ENCODE measurements around the gene COL4A3.
"Not testable (repeated sequence)": the region's sequence is repeated elsewhere in the genome, so short reads cannot be mapped to it uniquely, and the experiment has no call there.

Gene COL4A3

DNA sequence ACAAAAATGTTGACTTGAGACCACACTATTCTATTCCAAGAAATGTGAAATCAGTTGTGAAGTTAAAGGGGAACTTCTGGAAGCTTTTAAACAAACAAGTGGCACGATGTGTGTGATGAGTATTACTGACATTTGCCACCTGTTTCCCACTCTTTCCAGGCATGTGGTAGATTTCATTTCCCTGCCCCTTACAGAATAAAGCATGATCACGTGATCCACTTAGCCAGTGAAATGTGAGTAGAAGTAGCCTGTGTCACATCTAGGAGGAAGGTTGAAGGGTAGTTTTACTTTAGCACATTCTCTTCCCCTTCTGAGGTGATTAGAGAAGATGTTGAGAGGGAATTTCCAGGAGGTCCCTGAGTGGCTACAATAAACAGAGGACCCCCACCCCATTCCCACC is 4.3 kb upstream of the COL4A3 start:
- DNase-seq, result no peak

DNA sequence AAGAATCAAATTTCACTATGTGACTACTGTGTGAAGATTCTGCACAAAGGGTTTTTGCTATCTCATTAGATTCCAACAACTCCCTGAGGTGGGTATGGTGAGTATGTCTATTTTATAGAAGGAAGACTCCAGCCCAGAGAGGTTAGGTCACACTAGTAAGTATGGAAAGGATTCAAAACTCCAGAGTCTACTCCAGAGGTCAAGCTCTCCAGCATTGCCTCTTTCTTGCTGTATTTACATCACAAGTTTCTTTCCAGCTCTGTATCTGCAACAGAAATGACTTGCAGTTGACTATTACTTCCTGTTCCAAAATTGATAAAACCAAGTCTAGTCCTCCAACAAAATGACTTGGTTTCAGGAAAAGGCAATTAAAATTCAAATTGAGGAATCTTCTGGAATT is 2.5 kb upstream of the COL4A3 start:
- DNase-seq, result no peak

DNA sequence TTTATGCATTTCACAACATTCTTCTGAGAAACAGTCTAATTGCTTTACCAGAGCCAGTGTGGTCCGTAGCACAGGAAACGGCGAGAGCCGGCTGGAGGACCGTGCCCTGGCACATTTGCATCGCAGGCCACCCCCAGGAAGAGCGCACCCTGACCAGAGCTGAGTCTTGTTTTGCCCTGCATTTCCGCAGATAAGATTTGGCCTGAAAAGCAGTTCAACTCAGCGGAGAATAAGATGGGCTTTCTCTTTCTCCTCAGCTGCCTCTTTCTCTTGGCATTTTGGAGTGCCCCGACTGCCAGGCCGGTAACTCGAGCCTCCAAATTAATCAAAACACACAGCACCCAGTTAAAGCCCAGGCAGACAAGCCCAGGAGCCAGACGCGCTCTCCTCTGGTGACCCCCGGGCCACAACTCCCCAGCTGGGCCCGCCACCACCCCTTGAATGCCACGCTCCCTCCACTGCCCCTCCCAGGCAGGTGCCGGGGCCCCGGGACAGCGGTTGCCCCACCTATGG is 883 bp upstream of the COL4A3 start:
- DNase-seq, result no peak

DNA sequence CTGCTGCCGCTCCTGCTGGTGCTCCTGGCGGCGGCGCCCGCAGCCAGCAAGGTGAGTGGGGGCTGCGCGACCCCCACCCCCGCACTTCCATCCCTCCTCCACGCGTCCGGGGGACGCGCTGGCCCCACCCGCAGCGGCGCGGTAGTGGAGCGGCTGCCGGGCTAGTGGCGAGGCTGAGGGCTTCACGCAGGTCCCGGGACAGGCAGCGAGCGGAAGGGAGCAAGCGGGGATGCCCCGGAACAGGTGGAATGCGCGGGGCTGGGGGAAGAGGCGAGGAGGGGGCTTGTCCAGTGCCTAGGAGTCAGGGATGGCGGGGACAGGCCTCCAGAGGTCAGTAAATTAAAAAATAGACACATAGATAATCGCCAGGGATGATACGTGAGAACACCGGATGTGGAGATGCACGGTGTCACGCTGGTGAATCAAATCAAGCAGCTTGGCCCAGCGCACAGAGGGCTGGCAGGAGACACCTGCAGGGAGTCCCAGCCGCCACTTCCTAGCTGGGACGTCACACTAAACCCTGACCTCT is 403 bp downstream of the COL4A3 start:
- DNase-seq, result no peak

DNA sequence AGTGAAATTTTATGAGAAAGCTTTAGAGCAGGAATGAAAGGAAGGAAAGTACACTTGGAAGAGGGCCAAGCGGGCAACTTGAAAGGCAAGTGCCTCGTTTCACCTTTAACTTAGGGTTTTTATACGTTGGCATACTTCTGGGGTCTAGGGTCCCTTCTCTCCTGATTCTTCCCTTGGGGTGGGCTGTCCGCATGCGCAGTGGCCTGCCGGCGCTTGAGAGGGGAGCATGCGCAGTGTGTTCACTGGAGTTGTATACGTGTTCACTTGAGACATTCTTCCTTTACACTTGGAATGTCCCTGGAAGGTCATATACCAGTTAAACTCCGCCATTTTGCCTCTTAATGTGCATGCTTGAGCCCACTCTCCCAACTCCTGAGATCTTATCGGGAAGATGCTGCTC is 7.4 kb downstream of the COL4A3 start:
- not testable (repeated sequence) for DNase-seq

DNA sequence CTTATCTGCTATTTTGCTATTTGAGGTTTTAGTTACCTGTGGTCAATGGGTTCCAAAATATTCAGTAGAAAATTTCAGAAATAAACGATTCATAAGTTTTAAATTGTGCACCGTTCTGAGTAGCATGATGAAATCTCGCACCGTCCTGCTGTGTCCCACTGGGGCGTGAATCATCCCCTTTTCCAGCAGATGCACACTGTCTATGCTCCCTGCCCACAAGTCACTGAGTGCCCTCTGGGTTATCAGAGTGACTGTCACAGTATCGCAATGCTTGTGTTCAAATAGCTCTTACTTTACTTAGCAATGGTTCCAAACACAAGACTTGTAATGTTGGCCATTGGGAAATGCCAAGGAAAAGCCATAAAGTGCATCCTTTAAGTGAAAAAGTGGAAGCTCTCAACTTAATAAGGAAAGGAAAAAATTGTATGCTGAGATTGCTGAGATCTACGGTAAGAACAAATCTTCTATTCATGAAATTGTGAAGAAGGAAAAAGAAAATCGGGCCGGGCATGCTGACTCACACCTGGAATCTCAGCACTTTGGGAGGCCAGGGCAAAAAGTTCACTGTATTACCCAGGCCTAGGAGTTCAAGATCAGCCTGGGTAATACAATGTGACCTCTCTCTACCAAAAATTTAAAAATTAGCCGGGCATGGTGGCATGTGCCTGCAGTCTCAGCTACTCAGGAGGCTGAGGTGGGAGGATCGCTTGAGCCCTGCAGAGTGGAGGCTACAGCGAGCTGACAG is 13.3 kb downstream of the COL4A3 start:
- DNase-seq, result no peak

DNA sequence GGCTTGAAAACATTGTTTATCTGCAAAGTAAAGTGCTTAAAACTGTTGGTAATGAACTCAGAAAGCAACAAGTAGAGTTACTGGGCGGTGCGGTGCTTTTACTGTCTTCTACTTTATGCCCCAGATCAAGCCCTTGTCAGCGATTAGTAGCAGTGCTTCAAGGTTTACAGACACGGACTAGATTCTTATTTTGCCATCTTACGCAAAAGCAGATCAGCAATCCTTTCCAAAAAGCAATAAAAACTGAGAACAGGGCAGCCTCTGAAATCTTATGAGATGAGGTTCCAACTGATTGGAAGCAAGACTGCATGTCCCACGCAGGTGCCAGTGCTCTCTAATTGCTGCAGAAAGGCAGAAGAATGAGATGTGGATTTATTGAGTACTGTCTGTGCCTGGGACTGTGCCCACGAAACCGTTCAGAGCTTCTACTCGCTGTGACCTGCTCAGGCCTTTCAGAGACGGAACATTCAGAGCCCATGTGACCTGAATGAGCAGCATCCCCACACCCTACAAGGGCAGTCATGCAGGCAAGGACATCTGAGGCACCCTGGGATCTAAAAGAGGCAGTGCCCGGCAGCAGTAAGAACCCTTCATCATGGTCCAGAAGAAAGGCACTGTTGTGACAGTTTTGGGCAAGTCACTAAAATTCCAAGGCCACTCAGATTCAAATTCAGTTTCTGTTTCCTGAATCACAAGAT is 15.7 kb downstream of the COL4A3 start:
- no peak for DNase-seq

DNA sequence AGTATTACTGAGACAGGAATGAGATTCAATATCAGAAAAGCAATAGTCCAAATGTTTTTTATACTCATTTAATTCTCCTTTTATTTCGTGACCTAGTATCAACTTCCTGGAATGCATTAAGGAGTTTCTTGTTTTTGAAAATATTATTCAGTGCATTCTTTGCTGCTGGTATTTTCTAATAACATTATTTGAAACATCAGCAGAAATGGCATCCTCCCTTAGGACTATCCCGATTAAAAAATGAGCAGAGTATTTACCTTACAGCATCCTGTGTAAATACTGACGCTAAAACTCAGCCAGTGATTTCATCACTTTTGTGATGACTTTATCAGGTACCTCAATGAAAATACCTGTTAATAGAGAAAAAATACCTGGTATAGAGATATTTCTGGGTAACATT is 16.3 kb downstream of the COL4A3 start:
- DNase-seq, result no peak

DNA sequence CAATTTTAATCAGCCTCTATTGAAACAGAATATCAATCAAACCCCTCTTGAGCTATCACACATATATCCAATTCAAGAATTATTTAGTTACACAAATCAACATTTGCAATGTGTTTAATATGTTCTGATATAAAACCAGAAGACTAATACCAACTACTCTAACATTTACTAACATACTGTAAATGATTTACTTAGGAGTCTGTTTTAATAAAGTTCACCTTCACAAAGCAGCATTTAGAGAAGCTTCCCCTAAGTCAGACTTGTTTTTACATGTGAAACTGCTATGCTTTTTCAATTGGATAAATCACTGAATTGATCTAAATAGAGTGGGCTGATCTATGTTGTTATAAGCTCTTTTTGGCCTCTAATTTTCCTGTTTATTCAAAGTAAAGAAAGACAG is 18.3 kb downstream of the COL4A3 start:
- no peak for DNase-seq

DNA sequence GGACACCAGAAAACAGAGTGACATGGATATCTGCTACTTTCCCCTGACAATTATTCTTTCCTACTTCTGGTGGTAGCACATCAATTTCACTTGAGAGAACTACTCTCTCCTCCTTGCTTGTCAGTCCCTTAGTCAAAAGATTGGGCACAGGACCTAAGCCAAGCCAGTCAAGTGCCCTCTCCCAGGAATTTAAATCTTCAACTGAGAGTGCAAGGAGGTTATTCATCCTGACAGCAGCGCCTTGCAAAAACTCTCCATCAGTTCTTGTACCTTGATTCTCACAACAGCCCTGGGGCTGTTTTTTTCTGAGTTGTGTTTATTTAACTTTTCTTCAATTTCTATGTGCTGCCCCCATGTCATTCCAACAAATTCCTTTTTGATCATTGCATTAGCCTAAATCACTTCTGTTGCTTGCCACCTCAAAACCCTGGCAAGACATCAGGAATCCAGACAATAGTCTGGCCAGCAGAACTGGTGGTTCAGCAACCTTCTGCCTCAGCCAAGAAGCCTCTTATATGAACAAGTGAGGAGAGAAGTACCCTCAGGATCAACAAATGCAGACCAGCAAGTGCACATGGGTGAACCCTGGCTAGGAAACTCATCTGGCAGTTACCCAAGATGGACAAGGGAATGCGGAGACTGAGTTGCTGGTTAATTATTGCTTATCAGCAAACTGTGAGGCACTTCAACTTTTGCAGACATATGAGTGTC is 19.4 kb downstream of the COL4A3 start:
- DNase-seq, result no peak

DNA sequence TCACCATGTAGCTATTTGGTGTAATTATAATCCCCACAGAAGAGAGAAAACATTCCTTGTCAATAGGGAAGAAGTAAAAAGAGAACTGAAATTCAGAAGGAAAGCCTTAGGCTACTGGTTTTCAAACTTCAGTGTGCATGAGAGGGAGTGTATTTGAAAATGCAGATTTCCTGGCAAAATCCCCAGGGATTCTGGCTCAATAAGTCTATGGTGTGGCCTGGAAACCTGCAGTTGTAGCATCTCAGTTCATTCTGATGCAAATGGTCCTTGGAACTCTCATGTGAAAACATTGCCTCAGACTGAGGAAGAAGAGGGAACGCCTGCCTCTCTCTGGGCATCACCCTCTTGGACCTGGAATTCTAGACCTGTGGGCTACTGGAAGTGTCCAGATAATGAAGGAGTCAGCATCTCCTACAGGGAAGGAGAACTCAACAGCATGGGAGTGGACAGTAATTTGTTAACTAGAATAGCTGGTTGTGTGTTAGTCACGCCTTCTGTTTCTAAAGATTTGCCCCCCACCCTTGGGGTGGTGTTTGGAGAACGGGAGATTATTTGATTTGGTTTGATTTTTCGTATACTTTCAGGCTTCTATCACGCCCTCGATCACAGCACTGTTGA is 21.3 kb downstream of the COL4A3 start:
- no peak for DNase-seq

DNA sequence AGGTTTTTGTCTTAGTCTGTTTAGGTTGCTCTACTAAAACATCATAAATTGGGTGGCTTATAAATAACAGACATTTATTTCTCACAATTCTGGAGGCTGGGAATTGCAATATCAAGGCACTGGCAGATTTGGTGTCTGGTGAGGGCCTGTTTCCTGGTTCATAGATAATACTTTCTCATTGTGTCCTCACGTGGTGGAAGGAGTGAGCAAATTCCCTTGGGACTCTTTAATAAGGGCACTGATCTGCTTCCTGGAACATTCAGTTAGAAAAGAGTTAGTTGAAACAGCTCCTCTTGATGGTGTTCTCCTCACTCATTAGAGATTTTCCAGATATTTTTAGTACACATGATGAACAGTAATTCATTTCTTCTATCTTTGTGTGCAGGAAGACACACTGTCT is 22.3 kb downstream of the COL4A3 start:
- no peak for DNase-seq

DNA sequence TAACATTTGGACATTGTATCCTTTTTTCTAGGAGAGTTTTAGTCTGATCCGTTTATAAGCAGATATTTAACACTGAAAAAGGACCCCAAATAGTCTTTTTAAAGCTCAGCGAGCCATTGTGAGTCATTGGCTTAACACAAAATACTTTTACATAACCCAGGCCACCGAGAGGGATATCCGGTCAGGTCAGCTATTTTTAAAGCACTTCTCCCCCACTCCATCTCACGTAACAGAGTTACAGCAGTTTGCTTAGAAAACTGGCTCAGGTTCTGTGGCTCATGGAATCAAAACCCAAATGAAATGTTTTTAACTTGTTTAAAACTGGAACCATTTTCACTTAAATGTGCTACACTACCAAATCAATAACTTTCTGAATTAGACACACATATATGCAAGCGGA is 23.9 kb downstream of the COL4A3 start:
- no peak for DNase-seq

DNA sequence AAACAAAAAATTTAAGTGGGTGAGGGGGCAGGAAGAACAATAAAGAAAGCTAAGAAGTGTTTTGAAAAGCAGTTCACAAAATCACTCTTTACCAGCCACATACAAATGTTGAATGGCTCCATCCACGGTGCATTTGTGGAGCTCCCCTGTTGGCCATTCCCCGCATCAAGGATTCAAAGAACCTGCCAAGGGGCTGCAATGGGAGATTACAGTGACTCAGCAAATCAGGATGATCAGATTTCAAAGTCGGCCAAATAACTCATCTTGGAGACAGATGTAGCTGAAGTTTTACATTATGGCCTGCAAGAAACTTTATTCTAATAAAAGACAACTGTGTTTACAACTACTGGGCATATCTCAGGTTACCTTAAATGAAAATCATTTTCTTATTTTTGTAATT is 26.9 kb downstream of the COL4A3 start:
- DNase-seq, result no peak

DNA sequence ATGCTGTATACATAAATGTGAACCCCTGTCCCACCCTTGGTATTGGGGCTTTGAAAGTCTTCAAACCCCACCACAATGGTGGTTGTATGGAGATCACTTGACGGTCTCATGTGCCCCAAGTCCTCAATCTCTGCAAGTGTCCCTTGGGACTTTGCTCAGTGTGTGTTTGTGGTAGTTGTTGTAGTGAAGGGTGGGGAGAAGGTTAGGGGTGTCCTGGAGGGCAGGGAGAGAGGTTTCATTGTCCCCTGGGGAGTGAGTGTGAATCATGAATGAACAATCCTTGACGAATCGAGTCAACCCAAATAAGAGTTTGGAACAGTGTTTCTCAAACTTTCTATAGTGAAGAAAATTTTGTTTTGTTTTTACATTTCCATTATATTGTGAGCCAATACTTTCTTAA is 28.1 kb downstream of the COL4A3 start:
- no peak for DNase-seq

DNA sequence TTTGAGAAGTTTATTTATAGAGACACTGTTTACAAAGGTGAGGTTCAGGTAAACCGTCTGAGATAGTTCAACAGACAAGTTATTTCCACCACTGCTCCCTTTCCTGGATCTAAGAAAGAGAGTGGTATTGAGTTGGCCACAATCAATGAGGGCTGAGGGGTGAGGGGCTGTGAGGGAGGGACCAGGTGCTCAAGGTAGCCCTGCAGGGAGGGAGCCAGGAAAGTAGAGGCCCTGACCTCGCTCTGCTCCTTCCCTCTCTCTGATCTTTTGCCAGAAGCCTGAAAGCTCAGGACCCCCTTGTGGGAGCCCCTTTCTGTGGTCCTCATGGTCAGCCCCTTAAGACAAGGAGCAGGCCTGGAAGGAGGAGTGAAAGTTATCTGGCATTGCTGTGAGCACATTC is 29.8 kb downstream of the COL4A3 start:
- DNase-seq, result no peak

DNA sequence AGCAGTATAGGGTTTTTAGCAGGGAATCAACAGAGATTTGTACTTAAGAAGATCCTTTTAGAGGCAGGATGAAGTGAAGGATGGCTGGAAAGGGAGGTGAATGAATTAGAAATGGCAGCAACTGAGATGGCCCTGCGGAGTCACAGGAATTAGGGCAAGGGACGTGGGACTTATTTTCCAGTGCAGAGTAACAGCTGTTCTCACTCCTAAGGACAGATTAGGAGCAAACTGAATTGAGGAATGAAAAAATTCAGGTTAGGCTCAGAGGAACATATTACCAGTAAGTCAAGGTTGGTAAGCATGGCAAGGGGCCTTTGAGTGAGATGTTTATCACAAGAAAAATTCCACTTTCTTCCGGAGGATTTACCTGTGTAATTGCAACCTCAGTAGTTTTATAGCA is 34.4 kb downstream of the COL4A3 start:
- DNase-seq, result no peak

DNA sequence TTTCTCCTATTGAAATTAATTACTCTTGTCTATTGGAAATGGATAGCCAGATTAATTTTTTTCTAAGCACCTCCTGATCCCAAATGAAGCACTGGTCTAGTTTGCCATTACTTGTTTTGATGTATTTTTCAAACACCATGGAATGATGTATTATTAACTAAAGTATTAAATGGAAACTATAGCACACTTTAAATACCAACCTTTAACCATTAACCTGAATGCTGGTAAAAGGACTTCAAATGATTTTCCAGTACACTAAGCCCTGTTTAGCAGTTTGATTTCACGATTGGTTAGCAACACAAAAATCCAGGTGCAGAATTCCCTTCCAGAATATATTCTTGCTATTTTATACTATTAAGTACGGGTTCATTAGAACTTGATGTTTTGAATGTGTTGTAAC is 37.3 kb downstream of the COL4A3 start:
- DNase-seq, result no peak

DNA sequence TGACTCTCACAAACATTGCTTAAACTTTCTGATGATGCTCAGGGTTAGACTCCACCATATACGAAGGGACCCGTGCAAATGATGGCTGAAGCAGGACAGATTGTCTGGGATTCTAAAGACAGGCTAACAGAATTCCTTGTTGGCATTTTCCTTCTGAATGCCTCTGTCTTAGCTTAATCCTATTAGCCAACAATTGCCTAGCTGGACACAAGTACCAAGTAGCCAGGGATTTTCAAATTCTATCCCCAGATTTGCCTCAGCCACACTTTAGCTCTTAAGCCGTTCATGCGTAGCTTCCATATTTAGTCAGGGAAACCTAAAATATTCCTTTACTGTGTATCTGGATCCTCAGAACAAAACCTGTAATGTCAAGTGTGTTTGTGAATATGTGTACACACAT is 40.0 kb downstream of the COL4A3 start:
- DNase-seq, result no peak

DNA sequence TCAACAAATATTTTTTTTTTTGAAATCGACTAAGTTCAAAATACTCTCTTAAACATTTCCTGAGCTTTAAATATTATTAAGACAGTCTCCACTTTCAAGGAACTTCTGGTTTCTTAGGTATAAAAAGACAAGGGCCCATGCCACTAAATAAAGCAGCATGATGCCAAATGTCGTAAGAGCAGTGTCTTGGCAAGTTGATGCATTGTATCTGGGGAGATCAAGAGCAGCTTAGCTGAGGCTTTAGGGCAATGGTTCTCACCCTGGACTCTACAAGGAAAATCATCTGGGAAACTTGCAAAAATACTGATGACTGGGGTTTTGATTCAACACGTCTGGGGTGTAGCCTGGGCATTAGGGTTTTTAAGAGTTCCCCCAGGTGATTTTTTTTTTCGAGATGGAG is 41.3 kb downstream of the COL4A3 start:
- DNase-seq, result no peak

DNA sequence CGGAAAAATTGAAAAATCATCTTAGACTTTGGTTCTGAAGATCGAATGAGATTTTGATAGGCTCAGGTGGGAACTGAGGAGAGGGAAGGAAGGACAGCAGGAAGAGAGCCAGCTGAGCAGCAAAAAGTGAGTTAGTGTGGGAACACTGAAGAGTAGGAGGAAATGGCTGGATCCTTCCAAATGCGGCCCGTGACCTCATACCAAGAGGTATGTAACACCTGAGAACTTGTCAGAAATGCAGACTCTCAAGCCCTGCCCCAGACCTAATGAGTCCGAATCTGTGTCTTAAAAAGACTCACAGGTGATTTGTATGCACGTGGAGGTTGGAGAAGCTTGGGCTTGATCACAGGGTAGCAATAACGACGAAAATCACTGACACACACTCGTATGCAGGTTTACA is 42.0 kb downstream of the COL4A3 start:
- DNase-seq, result no peak

DNA sequence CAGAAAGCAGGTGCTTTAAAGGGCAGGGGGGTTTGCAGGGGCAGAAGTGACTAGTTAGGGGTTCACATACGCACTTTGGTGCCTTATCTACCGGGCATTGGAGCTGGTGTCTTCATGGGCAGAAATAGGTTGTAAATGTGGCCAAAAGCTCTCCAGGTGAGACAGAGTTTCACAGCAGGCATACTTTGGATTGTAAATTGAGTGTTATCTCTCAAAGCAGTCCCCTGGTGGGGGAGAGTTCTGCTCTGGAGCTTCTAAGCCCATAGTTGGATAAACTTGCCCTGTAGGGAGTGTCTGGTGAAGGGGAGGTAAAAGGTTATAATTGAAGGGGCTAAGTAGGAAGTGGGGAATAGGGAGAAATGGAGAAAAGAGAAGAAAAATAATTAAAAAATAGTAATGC is 43.1 kb downstream of the COL4A3 start:
- no peak for DNase-seq

DNA sequence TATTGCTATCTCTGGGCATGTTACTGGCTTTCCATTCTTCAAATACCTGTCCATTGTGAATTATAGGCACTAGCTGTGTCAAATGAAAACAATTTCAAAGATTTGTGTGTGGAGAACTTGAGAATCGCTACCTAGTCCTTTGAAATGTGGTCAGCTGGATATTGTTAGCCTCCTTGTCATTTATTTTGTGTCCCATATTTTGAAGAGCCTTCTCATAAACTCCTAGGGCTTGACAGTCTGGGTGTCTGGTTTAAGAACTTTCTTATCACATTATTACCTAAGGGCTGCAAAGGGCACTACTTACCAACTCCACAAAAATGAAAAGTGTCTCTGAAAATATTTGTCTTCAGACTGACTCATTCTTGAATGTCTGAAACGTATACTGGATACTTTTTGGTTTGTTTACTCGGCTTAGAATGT is 50.2 kb downstream of the COL4A3 start:
- no peak for DNase-seq
